ENCODE measurements around the gene RBM48.
"Not testable (repeated sequence)": the region's sequence is repeated elsewhere in the genome, so short reads cannot be mapped to it uniquely, and the experiment has no call there.

The RBM48 gene

DNA sequence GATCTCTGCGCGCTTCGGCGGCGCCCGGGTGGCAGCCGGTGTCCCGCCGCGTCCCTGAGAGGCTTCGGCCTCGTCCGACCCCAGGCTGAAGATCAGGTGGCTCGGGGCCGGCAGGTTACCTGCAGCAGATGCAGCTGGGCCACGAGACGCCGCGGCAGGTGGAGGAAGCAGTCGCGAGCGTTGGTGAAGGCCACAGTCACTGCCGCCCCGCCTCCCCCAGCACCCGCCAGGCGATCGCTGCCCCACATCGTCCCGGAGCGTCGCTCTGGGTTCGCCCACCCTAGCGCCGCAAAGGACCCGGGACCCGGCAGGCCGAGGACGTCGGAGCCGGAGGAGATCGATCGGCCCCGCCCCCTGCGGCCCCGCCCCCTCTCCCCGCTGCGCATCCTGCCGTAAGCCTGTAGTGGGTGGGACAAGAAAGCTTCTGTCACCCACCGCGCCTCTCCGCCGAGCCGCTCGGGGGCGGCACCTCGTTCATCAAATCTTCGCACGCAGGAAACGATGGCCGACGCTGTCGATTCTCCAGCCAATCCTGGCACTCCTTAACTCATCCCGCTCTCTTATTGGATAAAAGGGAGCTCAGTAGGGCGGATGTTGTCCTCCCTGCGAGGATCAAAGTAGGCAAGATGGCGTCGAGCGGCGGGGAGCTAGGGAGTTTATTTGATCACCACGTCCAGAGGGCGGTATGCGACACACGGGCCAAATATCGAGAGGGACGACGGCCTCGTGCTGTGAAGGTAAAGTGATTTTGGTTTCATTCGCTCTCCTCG, at the start of gene RBM48, which contains the start of gene PEX1:
TSS of gene RBM48 (plus strand) at position 608 of the 770 bp plus-strand sequence. CDS start at position 627, 19 bp downstream.
TSS of gene PEX1 (minus strand) at position 333 of the 770 bp plus-strand sequence. CDS start at position 248, 85 bp downstream.
- peak; percentile 96 to 98 for DNase-seq (ENCODE audit: low spot score in 2 of 2)
- Histone ChIP-seq H3K36me3 (replicated peaks) (peaks cover 24% of the 10 kb centered on the region), H3K4me1 (peaks cover 16% of the 10 kb centered on the region), H3K27me3 (ENCODE audit: low read depth) (no peaks in the 10 kb centered on the region), H3K9me3 (no peaks in the 10 kb centered on the region), H3K4me3 (peak within 1 kb of the TSS; percentile 68)
- in situ Hi-C loops (cut with MboI; ENCODE audit: low sequenced_read_pairs) = no loop called here

DNA sequence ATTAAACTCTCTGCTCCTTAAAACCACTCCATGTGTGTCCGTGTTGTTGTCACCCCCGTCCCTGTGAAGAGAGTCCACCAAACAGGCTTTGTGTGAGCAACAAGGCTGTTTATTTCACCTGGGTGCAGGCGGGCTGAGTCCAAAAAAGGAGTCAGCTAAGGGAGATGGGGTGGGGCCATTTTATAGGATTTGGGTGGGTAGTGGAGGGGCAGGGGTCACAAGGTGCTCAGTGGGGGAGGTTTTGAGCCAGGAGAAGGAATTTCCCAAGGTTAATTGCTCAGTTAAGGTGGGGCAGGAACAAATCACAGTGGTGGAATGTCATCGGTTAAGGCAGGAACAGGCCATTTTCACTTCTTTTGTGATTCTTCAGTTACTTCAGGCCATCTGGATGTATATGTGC, 49.4 kb upstream of the RBM48 start:
- DNase-seq (ENCODE audit: low spot score in 2 of 2); H3K4me3 ChIP-seq; H3K9me3 ChIP-seq; H3K4me1 ChIP-seq; H3K36me3 ChIP-seq (replicated peaks); H3K27me3 ChIP-seq (ENCODE audit: low read depth); in situ Hi-C loops (cut with MboI; ENCODE audit: low sequenced_read_pairs): not testable (repeated sequence)

DNA sequence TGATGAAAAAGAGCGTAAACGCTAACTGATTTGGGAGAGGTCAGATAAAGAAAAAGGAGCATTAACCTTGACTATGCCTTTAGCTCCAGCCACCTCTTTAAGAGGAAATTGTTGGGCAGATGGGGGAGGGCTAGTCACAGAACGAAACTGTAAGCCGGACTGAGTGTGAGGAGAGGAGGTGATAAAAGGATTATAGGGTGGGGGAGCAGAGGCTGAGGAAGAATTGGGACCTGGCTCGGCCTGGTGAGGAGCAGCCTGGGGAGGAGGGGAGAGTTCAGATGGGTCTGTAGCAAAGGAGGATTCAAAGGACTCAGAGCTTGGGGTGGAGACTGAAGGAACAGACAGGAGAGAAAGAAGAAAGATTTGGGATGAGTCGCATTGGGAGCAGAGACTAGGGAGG, 45.0 kb upstream of the RBM48 start:
- H3K4me1 ChIP-seq; H3K27me3 ChIP-seq (ENCODE audit: low read depth); H3K9me3 ChIP-seq; in situ Hi-C loops (cut with MboI; ENCODE audit: low sequenced_read_pairs); H3K4me3 ChIP-seq; DNase-seq (ENCODE audit: low spot score in 2 of 2): not testable (repeated sequence)
- H3K36me3 ChIP-seq (replicated peaks) = peaks cover 11% of the 10 kb centered on the region

DNA sequence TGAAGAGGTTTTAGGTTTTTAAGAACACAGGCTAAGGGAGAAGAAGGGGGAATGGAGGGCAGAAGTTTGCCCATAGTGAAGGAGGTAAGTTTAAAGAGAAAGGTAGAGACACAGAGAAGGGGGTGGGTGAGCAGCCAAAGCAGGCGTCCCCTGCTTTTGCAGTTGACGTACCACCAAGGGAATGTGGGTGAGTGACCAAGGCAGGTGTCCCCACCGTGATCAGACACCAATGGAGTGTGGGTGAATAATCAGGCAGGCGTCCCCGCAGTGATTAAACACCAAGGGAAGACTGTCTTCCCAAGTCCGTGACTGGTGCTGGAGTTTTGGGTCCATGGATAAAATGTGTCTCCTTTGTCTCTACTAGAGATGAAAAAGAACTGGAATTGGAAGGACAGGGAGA, 44.4 kb upstream of the RBM48 start:
- in situ Hi-C loops (cut with MboI; ENCODE audit: low sequenced_read_pairs); H3K27me3 ChIP-seq (ENCODE audit: low read depth); DNase-seq (ENCODE audit: low spot score in 2 of 2); H3K4me1 ChIP-seq; H3K4me3 ChIP-seq; H3K9me3 ChIP-seq: not testable (repeated sequence)
- H3K36me3 ChIP-seq (replicated peaks) = peaks cover 13% of the 10 kb centered on the region

GRCh38 chr7:92485267-92485892, 43.2 kb upstream of the RBM48 start:
- H3K27me3 ChIP-seq (ENCODE audit: low read depth) = no peaks in the 10 kb centered on the region
- H3K4me1 ChIP-seq = no peaks in the 10 kb centered on the region
- DNase-seq (ENCODE audit: low spot score in 2 of 2) = no peak
- no peak overlapping the region for H3K4me3 ChIP-seq
- H3K36me3 ChIP-seq (replicated peaks) = peaks cover 22% of the 10 kb centered on the region
- H3K9me3 ChIP-seq = no peaks in the 10 kb centered on the region
- in situ Hi-C loops (cut with MboI; ENCODE audit: low sequenced_read_pairs) = no loop called here

DNA sequence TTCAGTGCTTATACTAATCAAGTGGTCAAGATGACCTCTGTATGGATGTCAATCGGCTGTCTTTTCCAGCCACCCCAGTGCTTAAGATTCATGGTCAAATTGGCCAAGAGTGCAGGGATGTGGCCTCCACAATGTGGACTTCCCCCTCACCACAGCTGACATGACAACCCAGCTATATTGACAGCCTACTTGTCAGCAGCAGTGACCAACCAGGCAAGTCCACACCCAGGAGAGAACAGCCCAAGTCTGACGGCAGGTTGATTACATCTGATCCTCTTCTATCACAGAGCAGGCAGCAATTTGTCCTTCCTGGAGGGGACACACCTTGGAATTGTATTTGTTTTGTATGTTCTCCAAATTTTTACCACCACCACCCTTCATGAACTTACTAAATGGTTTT, 42.6 kb upstream of the RBM48 start:
- peaks cover 23% of the 10 kb centered on the region for H3K36me3 ChIP-seq (replicated peaks)
- no peak for DNase-seq (ENCODE audit: low spot score in 2 of 2)
- H3K4me3 ChIP-seq = no peak overlapping the region
- H3K4me1 ChIP-seq = no peaks in the 10 kb centered on the region
- in situ Hi-C loops (cut with MboI; ENCODE audit: low sequenced_read_pairs) = no loop called here
- no peaks in the 10 kb centered on the region for H3K9me3 ChIP-seq
- no peaks in the 10 kb centered on the region for H3K27me3 ChIP-seq (ENCODE audit: low read depth)

DNA sequence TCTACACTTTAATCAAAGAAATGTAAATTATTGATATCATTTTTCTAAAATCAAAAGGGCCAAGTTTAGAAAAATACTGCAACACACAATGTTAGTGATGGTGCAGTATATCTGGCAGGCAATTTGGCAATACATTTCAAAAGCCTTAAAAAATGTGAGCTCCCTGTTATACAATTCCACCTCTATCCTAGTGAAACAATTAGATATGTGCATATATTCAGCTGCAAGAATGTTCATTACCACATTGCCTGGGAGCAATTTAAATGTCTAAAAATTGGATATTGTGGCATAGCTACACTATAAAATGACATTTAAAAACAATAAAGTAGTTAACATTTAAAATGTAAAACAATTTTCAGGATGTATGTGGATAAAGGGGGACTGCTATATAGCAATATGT, 40.8 kb upstream of the RBM48 start:
- in situ Hi-C loops (cut with MboI; ENCODE audit: low sequenced_read_pairs) = no loop called here
- no peaks in the 10 kb centered on the region for H3K9me3 ChIP-seq
- peaks cover 37% of the 10 kb centered on the region for H3K36me3 ChIP-seq (replicated peaks)
- DNase-seq (ENCODE audit: low spot score in 2 of 2) = no peak
- H3K4me1 ChIP-seq = no peaks in the 10 kb centered on the region
- H3K27me3 ChIP-seq (ENCODE audit: low read depth) = no peaks in the 10 kb centered on the region
- no peak overlapping the region for H3K4me3 ChIP-seq

DNA sequence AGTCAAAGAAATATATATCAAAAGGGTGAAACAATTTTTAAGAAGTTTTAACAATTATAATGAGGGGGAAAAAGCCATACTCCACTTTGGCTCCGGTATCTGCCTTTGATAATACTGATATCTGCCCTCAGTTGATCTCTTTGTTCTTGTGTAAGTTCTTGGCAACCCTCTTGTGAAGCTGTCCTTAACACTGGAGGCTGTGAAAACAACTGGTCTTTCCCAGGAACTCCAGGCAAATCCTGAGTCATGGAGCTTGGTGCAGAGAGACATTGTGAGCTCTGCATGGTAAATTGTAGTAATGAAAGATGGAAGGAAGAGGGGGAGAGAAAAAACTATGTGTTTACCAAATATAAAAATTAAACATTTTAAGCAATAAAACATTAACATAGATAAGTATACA, 39.0 kb upstream of the RBM48 start:
- Histone ChIP-seq H3K9me3 (no peaks in the 10 kb centered on the region), H3K36me3 (replicated peaks) (peaks cover 38% of the 10 kb centered on the region), H3K4me1 (no peaks in the 10 kb centered on the region), H3K4me3 (no peak overlapping the region), H3K27me3 (ENCODE audit: low read depth) (no peaks in the 10 kb centered on the region)
- no peak for DNase-seq (ENCODE audit: low spot score in 2 of 2)
- in situ Hi-C loops (cut with MboI; ENCODE audit: low sequenced_read_pairs) = no loop called here

GRCh38 chr7:92496876-92497275, 31.7 kb upstream of the RBM48 start:
- H3K4me1 ChIP-seq = no peaks in the 10 kb centered on the region
- peaks cover 15% of the 10 kb centered on the region for H3K36me3 ChIP-seq (replicated peaks)
- no peaks in the 10 kb centered on the region for H3K27me3 ChIP-seq (ENCODE audit: low read depth)
- no peaks in the 10 kb centered on the region for H3K9me3 ChIP-seq
- H3K4me3 ChIP-seq = no peak overlapping the region
- in situ Hi-C loops (cut with MboI; ENCODE audit: low sequenced_read_pairs) = no loop called here
- DNase-seq (ENCODE audit: low spot score in 2 of 2) = no peak

DNA sequence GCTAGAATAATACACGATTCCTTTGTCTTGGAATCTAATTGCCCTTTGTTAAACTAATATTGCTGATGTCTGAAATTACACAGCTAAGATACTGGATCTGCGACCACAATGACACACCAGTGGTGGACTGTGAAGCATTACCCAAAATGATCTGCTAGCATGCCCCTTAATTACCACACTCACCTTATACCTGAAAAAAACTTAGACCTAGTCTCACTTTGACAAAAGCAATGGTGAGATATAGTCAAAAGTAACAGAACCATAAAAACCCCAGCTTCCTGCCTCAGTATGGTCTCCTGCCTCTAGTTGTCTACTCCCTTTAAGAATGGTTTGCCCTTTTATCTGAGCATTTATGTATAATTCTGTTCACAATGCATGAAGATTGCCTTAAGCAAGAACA, 30.0 kb upstream of the RBM48 start:
- Histone ChIP-seq H3K27me3 (ENCODE audit: low read depth) (no peaks in the 10 kb centered on the region), H3K4me3 (no peak overlapping the region), H3K9me3 (no peaks in the 10 kb centered on the region), H3K36me3 (replicated peaks) (peaks cover 7% of the 10 kb centered on the region), H3K4me1 (no peaks in the 10 kb centered on the region)
- in situ Hi-C loops (cut with MboI; ENCODE audit: low sequenced_read_pairs) = no loop called here
- DNase-seq (ENCODE audit: low spot score in 2 of 2) = no peak

- Histone ChIP-seq H3K4me1 (no peaks in the 10 kb centered on the region), H3K4me3 (no peak overlapping the region), H3K27me3 (ENCODE audit: low read depth) (no peaks in the 10 kb centered on the region), H3K9me3 (no peaks in the 10 kb centered on the region), H3K36me3 (replicated peaks) (peaks cover 4% of the 10 kb centered on the region; the same call in 1 of the 2 replicates)
- in situ Hi-C loops (cut with MboI; ENCODE audit: low sequenced_read_pairs) = no loop called here
- no peak for DNase-seq (ENCODE audit: low spot score in 2 of 2)
Measured at GRCh38 chr7:92503767-92504166, 24.8 kb upstream of the RBM48 start.

GRCh38 chr7:92504563-92504962, 24.0 kb upstream of the RBM48 start:
- Histone ChIP-seq H3K9me3 (no peaks in the 10 kb centered on the region), H3K27me3 (ENCODE audit: low read depth) (no peaks in the 10 kb centered on the region), H3K4me1 (no peaks in the 10 kb centered on the region), H3K4me3 (no peak overlapping the region), H3K36me3 (replicated peaks) (no peaks in the 10 kb centered on the region)
- in situ Hi-C loops (cut with MboI; ENCODE audit: low sequenced_read_pairs) = no loop called here
- no peak for DNase-seq (ENCODE audit: low spot score in 2 of 2)

DNA sequence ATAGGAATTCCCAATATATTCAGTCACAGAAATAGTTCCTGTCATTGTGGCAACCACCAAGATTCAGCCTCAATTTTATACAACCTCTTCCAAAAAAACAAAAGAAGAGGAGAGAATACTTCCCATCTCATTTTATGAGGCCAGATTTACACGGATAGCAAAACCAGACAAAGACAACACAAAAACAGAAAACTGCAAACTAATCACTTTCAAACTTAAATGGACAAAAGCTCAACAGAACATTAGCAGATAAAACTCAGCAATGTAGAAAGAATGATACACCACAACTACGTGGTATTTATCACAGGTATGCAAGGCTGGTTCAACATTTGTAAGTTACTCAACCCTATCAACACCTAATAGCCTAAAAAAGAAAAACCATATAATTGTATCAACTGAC, 22.2 kb upstream of the RBM48 start:
- Histone ChIP-seq H3K27me3 (ENCODE audit: low read depth) (no peaks in the 10 kb centered on the region), H3K9me3 (no peaks in the 10 kb centered on the region), H3K4me3 (no peak overlapping the region), H3K36me3 (replicated peaks) (no peaks in the 10 kb centered on the region), H3K4me1 (no peaks in the 10 kb centered on the region)
- DNase-seq (ENCODE audit: low spot score in 2 of 2) = no peak
- in situ Hi-C loops (cut with MboI; ENCODE audit: low sequenced_read_pairs) = no loop called here

DNA sequence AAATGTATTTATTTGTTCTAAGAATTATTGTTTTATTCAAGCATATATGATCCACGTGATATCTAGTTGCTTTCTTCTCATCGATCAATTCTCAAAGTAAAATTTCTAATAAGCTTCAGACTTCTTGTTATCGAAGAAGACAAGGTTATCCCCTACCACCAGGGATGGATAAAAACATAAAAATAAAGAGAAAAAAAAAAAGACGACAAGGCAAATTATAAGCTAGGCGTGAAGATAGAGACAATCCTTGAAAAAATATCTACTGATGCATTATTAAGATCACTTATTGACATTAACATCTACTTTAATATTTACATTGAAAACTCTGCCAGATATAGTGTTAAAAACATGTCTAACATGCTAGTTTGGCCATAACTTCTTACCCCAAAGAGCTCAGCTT, 19.6 kb upstream of the RBM48 start:
- in situ Hi-C loops (cut with MboI; ENCODE audit: low sequenced_read_pairs) = no loop called here
- peaks cover 5% of the 10 kb centered on the region for H3K36me3 ChIP-seq (replicated peaks)
- no peaks in the 10 kb centered on the region for H3K27me3 ChIP-seq (ENCODE audit: low read depth)
- H3K9me3 ChIP-seq = no peaks in the 10 kb centered on the region
- H3K4me1 ChIP-seq = no peaks in the 10 kb centered on the region
- H3K4me3 ChIP-seq = no peak overlapping the region
- DNase-seq (ENCODE audit: low spot score in 2 of 2) = no peak

Data from HAP-1 (cell line).